Lower lobe of right lung (tissue), 2 donors: ENCODE data around the gene RSRC1. TPM values are rescaled to one million over a fixed set of nuclear protein-coding genes. Genes with fewer than 3 reads are reported as not detected.
A peak's percentile ranks its signal among the peaks of the same experiment; 100 is the strongest.

Experiments
- ATAC-seq, 2 donors: fragments of 200-7000 bp; cut with Tn5 transposase; one replicate each; pipeline ENCODE4 v1.9.1; 2020 to 2022; ENCODE audit warnings: mild to moderate bottlenecking in 2 of 2, moderate library complexity in 2 of 2
- DNase-seq: peaks from one replicate; pipeline ENCODE4 v3.0.0-alpha.2; 2020
- H3K27ac ChIP-seq: fragments of 200-600 bp; one replicate; pipeline ENCODE4 v1.8.0; 2022
- H3K27me3 ChIP-seq: fragments of 200-600 bp; one replicate; pipeline ENCODE4 v1.8.0; 2022; ENCODE audit warnings: low read depth
- H3K36me3 ChIP-seq: fragments of 200-600 bp; one replicate; pipeline ENCODE4 v1.8.0; 2022; ENCODE audit warnings: mild to moderate bottlenecking
- H3K4me1 ChIP-seq: fragments of 200-600 bp; one replicate; pipeline ENCODE4 v1.8.0; 2022
- H3K4me3 ChIP-seq: fragments of 200-600 bp; one replicate; pipeline ENCODE4 v1.8.0; 2022; ENCODE audit warnings: mild to moderate bottlenecking
- H3K9me3 ChIP-seq: fragments of 200-600 bp; one replicate; pipeline ENCODE4 v1.8.0; 2022
- CTCF ChIP-seq: fragments of 200-600 bp; IDR thresholded peaks from one replicate; pipeline ENCODE4 v1.8.0; 2022; ENCODE audit warnings: antibody characterized with exemption, mild to moderate bottlenecking
- intact Hi-C: fragments of 100-400 bp; cut with DNase I; formaldehyde crosslinking; loops from one replicate; pipeline ENCODE4 v1.11.0; 2022
- total RNA-seq: library from RNA; stranded (reverse); fragmentation: NEBNext Ultra II Directional; extraction: Animal tissue kit (Norgen Biotek cat#: 25700); gene quantifications from one replicate; pipeline ENCODE4 v1.2.1, GENCODE V29; 2021
- donor health status: DM: no; HTN: yes; CAD: no; lungs with severe emphysema.

Gene RSRC1
- total RNA-seq, 1 donor from 2014 or later: 29.8 TPM

GRCh38 chr3:158166223-158166622 is 56.3 kb downstream of the RSRC1 start:
- Histone ChIP-seq H3K4me3 (no peak overlapping the region), H3K27ac (no peak overlapping the region), H3K4me1 (no peaks in the 10 kb centered on the region), H3K36me3 (no peaks in the 10 kb centered on the region), H3K27me3 (no peaks in the 10 kb centered on the region), H3K9me3 (no peaks in the 10 kb centered on the region)
- ATAC-seq (no peak), DNase-seq (no peak)
- no peak for TF ChIP-seq CTCF
- intact Hi-C loops: no loop called here

- Histone ChIP-seq H3K9me3 (no peaks in the 10 kb centered on the region), H3K36me3 (no peaks in the 10 kb centered on the region), H3K4me1 (no peaks in the 10 kb centered on the region), H3K27ac (no peak overlapping the region), H3K4me3 (no peak overlapping the region), H3K27me3 (no peaks in the 10 kb centered on the region)
- TF ChIP-seq CTCF: no peak
- intact Hi-C loops: no loop called here
- peak in 1 of 2 donors; percentile 51 for ATAC-seq
- no peak for DNase-seq
Observed at GRCh38 chr3:158167737-158168557, 58.1 kb downstream of the RSRC1 start.

- H3K27ac ChIP-seq: no peak overlapping the region
- no peak for TF ChIP-seq CTCF
- no peak for DNase-seq
Observed at GRCh38 chr3:158169091-158169491, 59.2 kb downstream of the RSRC1 start.

GRCh38 chr3:158181096-158181495 is 71.2 kb downstream of the RSRC1 start:
- no peaks in the 10 kb centered on the region for H3K9me3 ChIP-seq
- no peak overlapping the region for H3K27ac ChIP-seq
- ATAC-seq: no peak
- intact Hi-C loops: no loop called here
- no peaks in the 10 kb centered on the region for H3K4me1 ChIP-seq
- no peak overlapping the region for H3K4me3 ChIP-seq
- no peak for TF ChIP-seq CTCF
- no peaks in the 10 kb centered on the region for H3K36me3 ChIP-seq
- DNase-seq: no peak
- no peaks in the 10 kb centered on the region for H3K27me3 ChIP-seq

More at GRCh38 chr3:158169091-158169491, 59.2 kb downstream of the RSRC1 start:
- Histone ChIP-seq H3K27me3 (no peaks in the 10 kb centered on the region), H3K4me3 (no peak overlapping the region), H3K36me3 (no peaks in the 10 kb centered on the region), H3K4me1 (no peaks in the 10 kb centered on the region), H3K9me3 (no peaks in the 10 kb centered on the region)
- no peak for ATAC-seq
- intact Hi-C loops: no loop called here

- no peak for DNase-seq
- no peaks in the 10 kb centered on the region for H3K36me3 ChIP-seq
- no peak for ATAC-seq
- H3K27ac ChIP-seq: no peak overlapping the region
- H3K27me3 ChIP-seq: no peaks in the 10 kb centered on the region
- H3K4me3 ChIP-seq: no peak overlapping the region
- no peaks in the 10 kb centered on the region for H3K4me1 ChIP-seq
- TF ChIP-seq CTCF: no peak
- no peaks in the 10 kb centered on the region for H3K9me3 ChIP-seq
- intact Hi-C loops: no loop called here
Observed at GRCh38 chr3:158185711-158186110, 75.8 kb downstream of the RSRC1 start.
